Activated CD8-positive, alpha-beta memory T cell treated with anti-CD3 and anti-CD28 coated beads for 1 hour (primary cell): ENCODE data around the gene MYO1D.
"Not testable (repeated sequence)": the region's sequence is repeated elsewhere in the genome, so short reads cannot be mapped to it uniquely, and the experiment has no call there.

Source experiments
- DNase-seq, 2 donors: peaks; one replicate each; pipeline ENCODE4 v3.0.0-alpha.2; 2020; ENCODE audit warnings: low read depth in 1 of 2; ENCODE audit errors: extremely low read depth in 1 of 2

The MYO1D gene

GRCh38 chr17:32482568-32483320, 394.2 kb downstream of the MYO1D start:
- no peak for DNase-seq

GRCh38 chr17:32481193-32481592, 395.7 kb downstream of the MYO1D start:
- no peak for DNase-seq

- DNase-seq = no peak
These were observed 397.8 kb downstream of the MYO1D start for GRCh38 chr17:32479074-32479617.

GRCh38 chr17:32477220-32477619, 399.7 kb downstream of the MYO1D start:
- no peak for DNase-seq

- DNase-seq = no peak
These were observed 401.7 kb downstream of the MYO1D start for GRCh38 chr17:32475258-32475657.

GRCh38 chr17:32471652-32472051, 405.3 kb downstream of the MYO1D start:
- DNase-seq = no peak

- DNase-seq = no peak
These were observed 406.3 kb downstream of the MYO1D start for GRCh38 chr17:32470405-32471167.

GRCh38 chr17:32467949-32468348, 409.0 kb downstream of the MYO1D start:
- DNase-seq = no peak

- no peak for DNase-seq
These were observed 412.6 kb downstream of the MYO1D start for GRCh38 chr17:32464374-32464773.

GRCh38 chr17:32463304-32463703, 413.6 kb downstream of the MYO1D start:
- no peak for DNase-seq

- peak in 1 of 2 donors; percentile 37 for DNase-seq
These were observed 414.9 kb downstream of the MYO1D start for GRCh38 chr17:32461853-32462617.

- no peak for DNase-seq
These were observed 415.4 kb downstream of the MYO1D start for GRCh38 chr17:32461498-32461852.

GRCh38 chr17:32460054-32460453, 416.9 kb downstream of the MYO1D start:
- DNase-seq = no peak

GRCh38 chr17:32458371-32458770, 418.6 kb downstream of the MYO1D start:
- no peak for DNase-seq

GRCh38 chr17:32453370-32453769, 423.6 kb downstream of the MYO1D start:
- no peak for DNase-seq

- no peak for DNase-seq
These were observed 424.6 kb downstream of the MYO1D start for GRCh38 chr17:32452281-32452680.

GRCh38 chr17:32451879-32452278, 425.0 kb downstream of the MYO1D start:
- no peak for DNase-seq

GRCh38 chr17:32450379-32450778, 426.5 kb downstream of the MYO1D start:
- not testable (repeated sequence) for DNase-seq

- DNase-seq = no peak
These were observed 427.0 kb downstream of the MYO1D start for GRCh38 chr17:32449963-32450362.

- no peak for DNase-seq
These were observed 430.0 kb downstream of the MYO1D start for GRCh38 chr17:32446949-32447348.

- no peak for DNase-seq
These were observed 431.0 kb downstream of the MYO1D start for GRCh38 chr17:32445971-32446370.
